ENCODE results near the gene SHQ1. TPM values are rescaled to one million over a fixed set of nuclear protein-coding genes. Genes with fewer than 3 reads are reported as not detected.

Gene SHQ1
- total RNA-seq, 2 donors from 2014 or later, result 16.5 to 19.5 TPM

GRCh38 chr3:72860846-72861245 is 12.6 kb upstream of the SHQ1 start:
- no peaks in the 10 kb centered on the region for H3K4me1 ChIP-seq
- no peak for TF ChIP-seq CTCF (IDR thresholded peaks at IDR 0.05)
- no peaks in the 10 kb centered on the region for H3K27me3 ChIP-seq
- no peaks in the 10 kb centered on the region for H3K36me3 ChIP-seq
- no peak overlapping the region for H3K27ac ChIP-seq
- no peak for DNase-seq (ENCODE audit: low spot score)
- no peak overlapping the region for H3K4me3 ChIP-seq
- H3K9me3 ChIP-seq, result no peaks in the 10 kb centered on the region

GRCh38 chr3:72860053-72860452 is 11.8 kb upstream of the SHQ1 start:
- no peak for TF ChIP-seq CTCF (IDR thresholded peaks at IDR 0.05)
- Histone ChIP-seq H3K36me3 (no peaks in the 10 kb centered on the region), H3K4me1 (no peaks in the 10 kb centered on the region), H3K4me3 (no peak overlapping the region), H3K27ac (no peak overlapping the region), H3K27me3 (no peaks in the 10 kb centered on the region), H3K9me3 (no peaks in the 10 kb centered on the region)
- DNase-seq (ENCODE audit: low spot score), result no peak

- no peak for TF ChIP-seq CTCF (IDR thresholded peaks at IDR 0.05)
- no peak overlapping the region for H3K27ac ChIP-seq
- no peaks in the 10 kb centered on the region for H3K9me3 ChIP-seq
- H3K27me3 ChIP-seq, result no peaks in the 10 kb centered on the region
- no peak for DNase-seq (ENCODE audit: low spot score)
- H3K4me3 ChIP-seq, result no peak overlapping the region
- H3K4me1 ChIP-seq, result no peaks in the 10 kb centered on the region
- H3K36me3 ChIP-seq, result no peaks in the 10 kb centered on the region
Measured at GRCh38 chr3:72855001-72855400, 6.8 kb upstream of the SHQ1 start.

- no peak overlapping the region for H3K27ac ChIP-seq
Measured at GRCh38 chr3:72848703-72849081, 447 bp upstream of the SHQ1 start.

GRCh38 chr3:72847282-72847681 is 963 bp downstream of the SHQ1 start:
- no peaks in the 10 kb centered on the region for H3K9me3 ChIP-seq
- DNase-seq (ENCODE audit: low spot score), result no peak
- peak overlapping the region; percentile 83 to 86 for H3K4me3 ChIP-seq
- no peaks in the 10 kb centered on the region for H3K36me3 ChIP-seq
- H3K27ac ChIP-seq, result peak overlapping the region; percentile 81 to 84
- H3K27me3 ChIP-seq, result no peaks in the 10 kb centered on the region
- no peak for TF ChIP-seq CTCF (IDR thresholded peaks at IDR 0.05)
- H3K4me1 ChIP-seq, result peaks cover 0 to 22% of the 10 kb centered on the region in 2 donors

More at GRCh38 chr3:72848703-72849081, 447 bp upstream of the SHQ1 start:
- Histone ChIP-seq H3K27me3 (no peaks in the 10 kb centered on the region), H3K36me3 (no peaks in the 10 kb centered on the region), H3K4me3 (peak overlapping the region; percentile 83 to 86), H3K9me3 (no peaks in the 10 kb centered on the region), H3K4me1 (peaks cover 0 to 22% of the 10 kb centered on the region in 2 donors)
- no peak for DNase-seq (ENCODE audit: low spot score)
- no peak for TF ChIP-seq CTCF (IDR thresholded peaks at IDR 0.05)

GRCh38 chr3:72846166-72846565 is 2.1 kb downstream of the SHQ1 start:
- Histone ChIP-seq H3K36me3 (peaks cover 9% of the 10 kb centered on the region), H3K4me3 (no peak overlapping the region), H3K4me1 (peaks cover 0 to 22% of the 10 kb centered on the region in 2 donors), H3K27ac (no peak overlapping the region), H3K9me3 (no peaks in the 10 kb centered on the region), H3K27me3 (no peaks in the 10 kb centered on the region)
- TF ChIP-seq CTCF (IDR thresholded peaks at IDR 0.05), result no peak
- no peak for DNase-seq (ENCODE audit: low spot score)

Data from right atrium auricular region (tissue), 2 donors.